Measurements from ENCODE around the gene ARHGAP12. TPM values are rescaled to one million over a fixed set of nuclear protein-coding genes. Genes with fewer than 3 reads are reported as not detected.

ARHGAP12 gene
- total RNA-seq, 1 experiment from 2014 or later = 58.4 TPM

Small RNA genes lying within 50 kb of the gene (small RNA-seq; reads per million reads assigned to genes)
- gene RF00019 = 0 reads per million in 2 experiments

Other genes starting within 250 kb of the ARHGAP12 start
- 72.5 and 83.2 TPM in 2 replicates for gene KIF5B, start 127.6 kb upstream of the ARHGAP12 start, total RNA-seq (2014; rRNA removed; shearing (Covaris generic))